GM12878 (cell line): Measurements from ENCODE around the gene SCT. TPM values are rescaled to one million over a fixed set of nuclear protein-coding genes. Genes with fewer than 3 reads are reported as not detected.

Experiments used
- ATAC-seq: fragments of 200-7000 bp; cut with Tn5 transposase; 3 replicates; pipeline ENCODE4 v1.9.1; 2020; ENCODE audit warnings: mild to moderate bottlenecking, moderate library complexity
- BruUV-seq: library from RNA; stranded (reverse); fragments of 400-500 nt; replicated peaks from 2 replicates; lab custom pipeline; 2021; lab: Mats Ljungman, UMichigan
- CTCF ChIA-PET: fragments of 300-600 bp; sonication (Branson Sonifier 250); formaldehyde crosslinking; extraction: SDS; loops from one replicate; lab custom pipeline; 2021; ENCODE audit warnings: inconsistent platforms; lab: Yijun Ruan, JAX
- POLR2A ChIA-PET: fragments of 350-600 bp; formaldehyde crosslinking; extraction: SDS; loops from one replicate; lab custom pipeline; 2021; ENCODE audit warnings: inconsistent platforms; lab: Charles Lee
- RAD21 ChIA-PET: fragments of 300-600 bp; sonication (Branson Sonifier 250); formaldehyde crosslinking; loops from one replicate; lab custom pipeline; 2023; ENCODE audit warnings: antibody characterized with exemption; ENCODE audit not compliant: unreplicated experiment; lab: Charles Lee
- SMC1A ChIA-PET: fragments of 300-600 bp; sonication (Branson Sonifier 250); formaldehyde crosslinking; loops from one replicate; lab custom pipeline; 2023; ENCODE audit not compliant: unreplicated experiment, uncharacterized antibody; lab: Charles Lee
- DNase-seq: peaks from one replicate; pipeline ENCODE4 v3.0.0-alpha.2; 2011; ENCODE audit warnings: low read depth, low spot score
- FAIRE-seq: peaks from 3 replicates; lab custom pipeline; 2011; peaks lifted over from hg19 to GRCh38; lab: Jason Lieb, UNC
- H2AFZ ChIP-seq: 2 replicates; pipeline ENCODE4 v1.6.0; 2011; ENCODE audit warnings: low read depth, low read length, control low read depth; ENCODE audit not compliant: control insufficient read depth
- H3K27ac ChIP-seq: 2 replicates; pipeline ENCODE4 v1.5.1; 2011; ENCODE audit warnings: control low read depth; ENCODE audit not compliant: control insufficient read depth, insufficient read depth
- H3K27me3 ChIP-seq, 2 experiments: replicated peaks in 1 of 2; 2 replicates each; pipeline versions ENCODE4 v1.6.0 to v1.6.1; 2011; ENCODE audit warnings: low read length in 1 of 2; ENCODE audit not compliant: control insufficient read depth in 2 of 2, insufficient read depth in 2 of 2
- H3K36me3 ChIP-seq, 2 experiments: 2 replicates each; pipeline ENCODE4 v1.5.1; 2011; ENCODE audit warnings: low read length in 1 of 2; ENCODE audit not compliant: control insufficient read depth in 2 of 2, insufficient read depth in 2 of 2
- H3K4me1 ChIP-seq: 2 replicates; pipeline ENCODE4 v1.6.1; 2011; ENCODE audit warnings: mild to moderate bottlenecking, low read length, moderate library complexity, mixed read lengths; ENCODE audit not compliant: control insufficient read depth, insufficient read depth
- H3K4me2 ChIP-seq: 2 replicates; pipeline ENCODE4 v1.6.0; 2011; ENCODE audit warnings: control low read depth; ENCODE audit not compliant: control insufficient read depth, insufficient read depth
- H3K4me3 ChIP-seq: fragments of 200-600 bp; sonication (generic); 2 replicates; pipeline ENCODE4 v1.5.1; 2016
- H3K79me2 ChIP-seq: 2 replicates; pipeline ENCODE4 v1.6.0; 2011; ENCODE audit warnings: low read length; ENCODE audit not compliant: control insufficient read depth, insufficient read depth
- H3K9ac ChIP-seq: 2 replicates; pipeline ENCODE4 v1.8.0; 2011; ENCODE audit warnings: low read length, control low read depth, mixed read lengths; ENCODE audit not compliant: control insufficient read depth, insufficient read depth
- H3K9me3 ChIP-seq: replicated peaks from 3 replicates; pipeline ENCODE4 v1.5.1; 2011; ENCODE audit warnings: mild to moderate bottlenecking, low read length; ENCODE audit not compliant: control insufficient read depth, insufficient read depth
- H4K20me1 ChIP-seq: 2 replicates; pipeline ENCODE4 v1.6.0; 2011; ENCODE audit not compliant: control insufficient read depth, insufficient read depth
- JUNB ChIP-seq: IDR thresholded peaks from 2 replicates; pipeline ENCODE4 v1.6.1; 2016; ENCODE audit warnings: antibody characterized with exemption, mild to moderate bottlenecking
- KLF5 ChIP-seq: fragments of 450-650 bp; IDR thresholded peaks from 2 replicates; pipeline ENCODE4 v1.6.1; 2014; ENCODE audit warnings: mild to moderate bottlenecking; ENCODE audit not compliant: partially characterized antibody
- POLR2A ChIP-seq: IDR thresholded peaks from 2 replicates; pipeline ENCODE4 v1.6.1; 2011; ENCODE audit warnings: low read depth, mild to moderate bottlenecking, low read length
- RCOR1 ChIP-seq: conservative IDR thresholded peaks from 2 replicates; pipeline ENCODE4 v1.6.1; 2012; ENCODE audit warnings: low read depth, low read length, improper control_type of control experiment
- SKIL ChIP-seq: fragments of 450-650 bp; IDR thresholded peaks from 2 replicates; pipeline ENCODE4 v1.6.1; 2017; ENCODE audit warnings: mild to moderate bottlenecking, low read depth, inconsistent platforms; ENCODE audit not compliant: poor library complexity, severe bottlenecking
- ZSCAN29 ChIP-seq: fragments of 450-650 bp; IDR thresholded peaks from 2 replicates; pipeline ENCODE4 v1.6.1; 2017; ENCODE audit warnings: mild to moderate bottlenecking, moderate library complexity
- WGBS: methylation state at CpG from one replicate; pipeline ENCODE4 v1.1.6; 2016; ENCODE audit warnings: low lambda C conversion rate; ENCODE audit not compliant: insufficient replicate concordance, insufficient coverage; ENCODE audit errors: missing lambda C conversion rate; 5-methylcytosine and 5-hydroxymethylcytosine counted together
- in situ Hi-C: fragments of 300-500 bp; cut with MboI; formaldehyde crosslinking; loops from 9 replicates; pipeline ENCODE4 v1.14.3; 2018; ENCODE audit warnings: mixed read lengths
- intact Hi-C: fragments of 100-400 bp; cut with micrococcal nuclease; formaldehyde crosslinking; loops from one replicate; pipeline ENCODE4 v1.14.2; 2022; ENCODE audit not compliant: unreplicated experiment
- polyA plus RNA-seq, 11 experiments: library from polyadenylated mRNA; depleted of rRNA in 4 of 11; unstranded in 6 of 11; stranded (reverse) in 5 of 11; fragments of >200 nt; fragmentation: Nextera tagmentation in 4 of 11; fragmentation: Illumina TruSeq in 1 of 11; extraction: Ambion mirVana in 4 of 11; extraction: Trizol in 1 of 11; gene quantifications; 1 replicate in 1 of 11; 2 replicates in 10 of 11; pipeline versions ENCODE4 v1.2.1 to v1.2.3, GENCODE V29; 2011 to 2016; ENCODE audit warnings: inconsistent platforms in 2 of 11, missing spikeins in 2 of 11, low read depth in 1 of 11
- total RNA-seq, 4 experiments: library from RNA; depleted of rRNA in 3 of 4; stranded (reverse); fragments of >200 nt in 3 of 4; fragmentation: Illumina TruSeq in 1 of 4; extraction: Trizol in 1 of 4; gene quantifications; 2 replicates each; pipeline versions ENCODE4 v1.2.1 to v1.2.3, GENCODE V29; 2013 to 2021

Gene SCT
- total and polyA plus RNA-seq, 10 of the 15 experiments (the other 5 are each of a cell fraction or from before 2014, with no cell fraction given) = not detected

- no peak overlapping the region for H3K4me2 ChIP-seq
- TF ChIP-seq ZSCAN29 (no peak), RCOR1 (no peak), SKIL (no peak), KLF5 (no peak)
- H4K20me1 ChIP-seq = no peaks in the 10 kb centered on the region
- H3K9ac ChIP-seq = no peak overlapping the region
- in situ Hi-C loops = no loop called here
- ChIA-PET CTCF (no interaction called here), POLR2A (no interaction called here), RAD21 (no interaction called here), SMC1A (no interaction called here)
- peaks cover 0 to 5% of the 10 kb centered on the region in 2 experiments; a peak in 2 of 4 replicates for H3K27me3 ChIP-seq
- 82% methylated on average over 18 of the region's 22 CpGs for WGBS
- no peak overlapping the region for H3K4me3 ChIP-seq
- H3K4me1 ChIP-seq = peaks cover 2% of the 10 kb centered on the region; the same call in 1 of the 2 replicates
- H3K36me3 ChIP-seq = no peaks in the 10 kb centered on the region
- DNase-seq (no peak), FAIRE-seq (no peak), ATAC-seq (no peak)
- H3K27ac ChIP-seq = no peak overlapping the region
- no peak overlapping the region for H2AFZ ChIP-seq
- no peaks in the 10 kb centered on the region for H3K9me3 ChIP-seq
- intact Hi-C loops = no loop called here
- BruUV-seq = no TSS peak
- no peaks in the 10 kb centered on the region for H3K79me2 ChIP-seq
Measured at GRCh38 chr11:635945-636510, 9.0 kb upstream of the SCT start.

GRCh38 chr11:630871-631270, 3.9 kb upstream of the SCT start:
- FAIRE-seq (peak; percentile 41), ATAC-seq (peak; percentile 21), DNase-seq (no peak)
- Histone ChIP-seq H2AFZ (no peak overlapping the region), H3K9ac (no peak overlapping the region), H3K9me3 (no peaks in the 10 kb centered on the region), H3K4me1 (peaks cover 29% of the 10 kb centered on the region), H3K79me2 (no peaks in the 10 kb centered on the region), H3K36me3 (no peaks in the 10 kb centered on the region), H3K4me2 (0 out of 2 replicates have a peak overlapping the region, but pooled peaks have one; percentile 1), H4K20me1 (no peaks in the 10 kb centered on the region), H3K4me3 (no peak overlapping the region), H3K27ac (no peak overlapping the region), H3K27me3 (no peaks in the 10 kb centered on the region)
- in situ Hi-C loops (no loop called here), intact Hi-C loops (no loop called here)
- WGBS = 11% methylated on average over 5 of the region's 5 CpGs
- BruUV-seq = no TSS peak
- RAD21 ChIA-PET = no interaction called here
- POLR2A ChIA-PET = interaction anchor here (0.6 to 0.9 kb wide), 2 partner anchors 45 to 587 kb away, joined by 3 to 5 read pairs; no protein-coding TSS in a partner anchor
- SMC1A ChIA-PET = no interaction called here
- TF ChIP-seq POLR2A (no peak), JUNB (peak; percentile 60)
- CTCF ChIA-PET = no interaction called here
